Epithelial cell of esophagus (primary cell): ENCODE data around the gene PIAS1.
A peak's percentile ranks its signal among the peaks of the same experiment; 100 is the strongest.
"Not testable (repeated sequence)": the region's sequence is repeated elsewhere in the genome, so short reads cannot be mapped to it uniquely, and the experiment has no call there.

Experiments
- DNase-seq: peaks from one replicate; pipeline ENCODE4 v3.0.0; 2010; ENCODE audit warnings: low read depth
- H3K4me3 ChIP-seq: 2 replicates; pipeline ENCODE4 v1.5.1; 2011; ENCODE audit warnings: mild to moderate bottlenecking, low read length, control low read depth
- CTCF ChIP-seq: IDR thresholded peaks from 2 replicates; pipeline ENCODE4 v1.5.1; 2011; ENCODE audit warnings: low read depth, mild to moderate bottlenecking, low read length, control low read depth, inconsistent platforms; ENCODE audit not compliant: insufficient read depth; ENCODE audit errors: missing control alignments

The PIAS1 gene

GRCh38 chr15:68056097-68056865 is 2.2 kb downstream of the PIAS1 start:
- H3K4me3 ChIP-seq = peak overlapping the region; percentile 89
- TF ChIP-seq CTCF = no peak
- DNase-seq = no peak

GRCh38 chr15:68057034-68057433 is 2.9 kb downstream of the PIAS1 start:
- no peak for DNase-seq
- no peak overlapping the region for H3K4me3 ChIP-seq
- no peak for TF ChIP-seq CTCF

- DNase-seq = no peak
- no peak overlapping the region for H3K4me3 ChIP-seq
- TF ChIP-seq CTCF = no peak
Measured at GRCh38 chr15:68057758-68058157, 3.6 kb downstream of the PIAS1 start.

GRCh38 chr15:68058970-68059369 is 4.9 kb downstream of the PIAS1 start:
- not testable (repeated sequence) for DNase-seq, H3K4me3 ChIP-seq

GRCh38 chr15:68059630-68060029 is 5.5 kb downstream of the PIAS1 start:
- TF ChIP-seq CTCF = no peak
- DNase-seq = no peak
- no peak overlapping the region for H3K4me3 ChIP-seq

GRCh38 chr15:68061171-68061570 is 7.1 kb downstream of the PIAS1 start:
- H3K4me3 ChIP-seq = no peak overlapping the region
- DNase-seq = no peak
- TF ChIP-seq CTCF = no peak

GRCh38 chr15:68061602-68062001 is 7.5 kb downstream of the PIAS1 start:
- no peak overlapping the region for H3K4me3 ChIP-seq
- no peak for DNase-seq
- no peak for TF ChIP-seq CTCF
